Mammary epithelial cell (primary cell): ENCODE data around the gene DNLZ.

Experiments
- EZH2 ChIP-seq: IDR thresholded peaks from 2 replicates; pipeline ENCODE4 v1.6.1; 2012; ENCODE audit warnings: low read length, inconsistent platforms, borderline replicate concordance
- TF ChIP-seq, protein P1 (sequence below), 2 donors: IDR thresholded peaks in 1 of 2; conservative IDR thresholded peaks in 1 of 2; 2 replicates each; pipeline ENCODE4 v1.5.1; 2011 to 2012; ENCODE audit warnings: inconsistent platforms in 2 of 2, low read length in 2 of 2, mild to moderate bottlenecking in 2 of 2, control low read depth in 1 of 2, low read depth in 1 of 2; ENCODE audit not compliant: insufficient read depth in 1 of 2; ENCODE audit errors: extremely low read depth in 1 of 2

DNA sequence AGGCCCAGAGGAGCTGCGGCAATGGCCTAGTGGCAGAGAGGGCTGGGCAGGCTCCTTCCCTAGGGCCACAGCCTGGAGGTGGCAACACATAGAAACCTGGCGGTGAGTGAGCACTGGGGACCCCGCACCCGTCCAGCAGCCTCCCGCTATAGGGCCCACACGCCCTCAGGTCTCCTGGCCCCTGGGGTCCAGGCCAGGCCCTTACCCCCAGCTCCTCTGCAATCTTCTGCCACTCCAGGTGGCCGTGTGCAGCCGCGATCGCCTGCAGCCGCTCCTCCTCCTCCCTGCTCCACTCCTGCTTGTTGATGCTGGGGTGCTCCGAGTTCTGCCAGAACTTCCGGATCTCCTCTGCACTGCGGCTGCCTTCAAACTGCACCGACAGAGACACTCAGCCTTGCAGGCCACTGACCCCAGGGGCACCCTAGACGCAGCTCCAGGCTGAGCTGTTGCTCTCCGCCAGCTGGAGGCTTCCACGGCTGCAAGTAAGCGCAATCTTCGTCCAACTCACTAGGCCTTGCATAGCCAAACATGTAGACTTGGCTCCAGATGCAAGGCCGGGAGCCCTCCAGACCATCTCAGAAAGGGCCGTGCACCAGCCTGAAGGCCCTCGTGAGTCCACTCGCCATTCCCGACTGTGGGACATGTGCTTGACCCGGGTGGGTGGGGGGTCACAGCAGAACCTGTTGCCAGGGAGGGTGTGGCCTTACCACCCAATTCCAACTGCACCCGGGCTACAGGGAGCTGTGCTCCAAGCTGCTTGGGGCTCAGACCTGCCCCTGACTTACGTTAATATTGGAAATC, 28.4 kb upstream of the DNLZ start:
- TF ChIP-seq, protein P1, sequence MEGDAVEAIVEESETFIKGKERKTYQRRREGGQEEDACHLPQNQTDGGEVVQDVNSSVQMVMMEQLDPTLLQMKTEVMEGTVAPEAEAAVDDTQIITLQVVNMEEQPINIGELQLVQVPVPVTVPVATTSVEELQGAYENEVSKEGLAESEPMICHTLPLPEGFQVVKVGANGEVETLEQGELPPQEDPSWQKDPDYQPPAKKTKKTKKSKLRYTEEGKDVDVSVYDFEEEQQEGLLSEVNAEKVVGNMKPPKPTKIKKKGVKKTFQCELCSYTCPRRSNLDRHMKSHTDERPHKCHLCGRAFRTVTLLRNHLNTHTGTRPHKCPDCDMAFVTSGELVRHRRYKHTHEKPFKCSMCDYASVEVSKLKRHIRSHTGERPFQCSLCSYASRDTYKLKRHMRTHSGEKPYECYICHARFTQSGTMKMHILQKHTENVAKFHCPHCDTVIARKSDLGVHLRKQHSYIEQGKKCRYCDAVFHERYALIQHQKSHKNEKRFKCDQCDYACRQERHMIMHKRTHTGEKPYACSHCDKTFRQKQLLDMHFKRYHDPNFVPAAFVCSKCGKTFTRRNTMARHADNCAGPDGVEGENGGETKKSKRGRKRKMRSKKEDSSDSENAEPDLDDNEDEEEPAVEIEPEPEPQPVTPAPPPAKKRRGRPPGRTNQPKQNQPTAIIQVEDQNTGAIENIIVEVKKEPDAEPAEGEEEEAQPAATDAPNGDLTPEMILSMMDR (conservative IDR thresholded peaks at IDR 0.05 in 1 of 2, IDR thresholded peaks at IDR 0.05 in 1 of 2; ENCODE audit: extremely low read depth in 1 of 2, insufficient read depth in 1 of 2, low read depth in 1 of 2, low read length in 2 of 2), result no peak
- no peak for TF ChIP-seq EZH2
